ENCODE measurements around the gene NQO1. TPM values are rescaled to one million over a fixed set of nuclear protein-coding genes. Genes with fewer than 3 reads are reported as not detected.
A peak's percentile ranks its signal among the peaks of the same experiment; 100 is the strongest.

The NQO1 gene
- total and polyA plus RNA-seq, 2 of the 13 experiments (the other 11 are each of a cell fraction or from before 2014, with no cell fraction given): 464 to 1,060 TPM

- TF ChIP-seq ZHX1 (CRISPR knock-in tag; IDR thresholded peaks at IDR 0.05; ENCODE audit: low read depth) (peak; percentile 90; the same call in 1 of the 2 replicates), STAG1 (CRISPR knock-in tag; IDR thresholded peaks at IDR 0.05) (peak; percentile 99), ELF3 (CRISPR knock-in tag; IDR thresholded peaks at IDR 0.05) (peak; percentile 98), POLR2G (IDR thresholded peaks at IDR 0.05; ENCODE audit: low read depth, low read length) (peak; percentile 99), SP5 (CRISPR knock-in tag; IDR thresholded peaks at IDR 0.05; ENCODE audit: borderline replicate concordance, low read depth) (peak; percentile 73; the same call in 1 of the 2 replicates), RAD51 (IDR thresholded peaks at IDR 0.05; ENCODE audit: borderline replicate concordance) (no peak), ZNF841 (CRISPR knock-in tag; IDR thresholded peaks at IDR 0.05; ENCODE audit: borderline replicate concordance) (no peak), ZNF446 (CRISPR knock-in tag; IDR thresholded peaks at IDR 0.05) (peak; percentile 21; the same call in 1 of the 2 replicates), AFF4 (CRISPR knock-in tag; IDR thresholded peaks at IDR 0.05) (0 out of 2 replicates have a peak, but pooled peaks have one; percentile 51), MYNN (CRISPR knock-in tag; IDR thresholded peaks at IDR 0.05; ENCODE audit: low read depth) (peak; percentile 92), MAX (IDR thresholded peaks at IDR 0.05) (peak; percentile 99), ZNF335 (CRISPR knock-in tag; IDR thresholded peaks at IDR 0.05) (0 out of 2 replicates have a peak, but pooled peaks have one; percentile 72), PREB (CRISPR knock-in tag; IDR thresholded peaks at IDR 0.05) (no peak), SIX4 (CRISPR knock-in tag; IDR thresholded peaks at IDR 0.05) (peak; percentile 10; the same call in 1 of the 2 replicates), ZNF746 (CRISPR knock-in tag; IDR thresholded peaks at IDR 0.05) (0 out of 2 replicates have a peak, but pooled peaks have one; percentile 33), KLF16 (CRISPR knock-in tag; IDR thresholded peaks at IDR 0.05) (peak; percentile 43 to 97; a peak in 2 of 4 replicates), ZNF552 (CRISPR knock-in tag; IDR thresholded peaks at IDR 0.05; ENCODE audit: borderline replicate concordance) (peak; percentile 93; the same call in 1 of the 2 replicates), ZNF468 (CRISPR knock-in tag; IDR thresholded peaks at IDR 0.05) (peak; percentile 94), ZNF660 (CRISPR knock-in tag; IDR thresholded peaks at IDR 0.05; ENCODE audit: borderline replicate concordance, low read depth) (peak; percentile 66; the same call in 1 of the 2 replicates), ZNF331 (CRISPR knock-in tag; IDR thresholded peaks at IDR 0.05) (peak; percentile 75; the same call in 1 of the 2 replicates)
Observed at GRCh38 chr16:69754469-69755310, 28.3 kb upstream of the NQO1 start, which contains the start of gene NOB1 (continued).

Data from HepG2 (cell line).